ENCODE results near the gene PTOV1. TPM values are rescaled to one million over a fixed set of nuclear protein-coding genes. Genes with fewer than 3 reads are reported as not detected.
A peak's percentile ranks its signal among the peaks of the same experiment; 100 is the strongest.

PTOV1 gene
- total RNA-seq, 1 donor from 2014 or later = 107 TPM

- H3K9me3 Mint-ChIP-seq = no peaks in the 10 kb centered on the region
- no peak for ATAC-seq (ENCODE audit: low read depth)
- intact Hi-C loops (cut with micrococcal nuclease) = loop anchor here (5.0 to 10.0 kb wide), 4 partner anchors 283 to 880 kb away; partner anchors contain the start of genes ALDH16A1, C19orf73, GYS1 and LIN7B
- ChIA-PET POLR2A (interaction anchor here (0.5 to 4.5 kb wide), 9 partner anchors 7 to 334 kb away, joined by 3 to 73 read pairs (median 17); partner anchors contain the start of genes AP2A1, ATF5, FUZ and IL4I1), CTCF (interaction anchor here (1.0 kb wide), 1 partner anchor 20 kb away, joined by 4 read pairs; no protein-coding TSS in a partner anchor)
- no peak for TF ChIP-seq CTCF (IDR thresholded peaks at IDR 0.05)
- no peak for DNase-seq
- H3K27ac Mint-ChIP-seq = no peak overlapping the region
- H3K27me3 Mint-ChIP-seq = no peaks in the 10 kb centered on the region
- no peak overlapping the region for H3K4me3 Mint-ChIP-seq
- H3K4me1 Mint-ChIP-seq = peaks cover 36% of the 10 kb centered on the region
- peaks cover 22% of the 10 kb centered on the region for H3K36me3 Mint-ChIP-seq (ENCODE audit: low read depth)
Observed at GRCh38 chr19:49875177-49875576, 24.2 kb downstream of the PTOV1 start.

GRCh38 chr19:49875857-49876421 is 25.0 kb downstream of the PTOV1 start:
- peaks cover 29% of the 10 kb centered on the region for H3K36me3 Mint-ChIP-seq (ENCODE audit: low read depth)
- H3K27ac Mint-ChIP-seq = no peak overlapping the region
- intact Hi-C loops (cut with micrococcal nuclease) = loop anchor here (1.0 to 10.0 kb wide), 10 partner anchors 26 to 1237 kb away; partner anchors contain the start of genes ALDH16A1, C19orf73, GYS1 and JOSD2
- CTCF ChIA-PET = interaction anchor here (1.0 to 1.7 kb wide), 3 partner anchors 17 to 63 kb away, joined by 3 to 4 read pairs (median 4); partner anchors contain the start of gene FUZ
- POLR2A ChIA-PET = interaction anchor here (0.6 to 4.5 kb wide), 20 partner anchors 8 to 380 kb away, joined by 3 to 73 read pairs (median 14); partner anchors contain the start of genes AP2A1, ATF5, FUZ and IL4I1
- peak; percentile 64 for DNase-seq
- peaks cover 29% of the 10 kb centered on the region for H3K4me1 Mint-ChIP-seq
- ATAC-seq (ENCODE audit: low read depth) = no peak
- H3K9me3 Mint-ChIP-seq = no peaks in the 10 kb centered on the region
- no peaks in the 10 kb centered on the region for H3K27me3 Mint-ChIP-seq
- TF ChIP-seq CTCF (IDR thresholded peaks at IDR 0.05) = no peak
- no peak overlapping the region for H3K4me3 Mint-ChIP-seq

- no peak overlapping the region for H3K4me3 Mint-ChIP-seq
- H3K9me3 Mint-ChIP-seq = no peaks in the 10 kb centered on the region
- H3K27me3 Mint-ChIP-seq = no peaks in the 10 kb centered on the region
- peaks cover 34% of the 10 kb centered on the region for H3K36me3 Mint-ChIP-seq (ENCODE audit: low read depth)
- ATAC-seq (ENCODE audit: low read depth) (peak; percentile 61), DNase-seq (peak; percentile 96)
- intact Hi-C loops (cut with micrococcal nuclease) = loop anchor here (1.0 to 10.0 kb wide), 22 partner anchors 7 to 1238 kb away; partner anchors contain the start of genes ALDH16A1, ATF5, C19orf73 and FUZ
- no peak overlapping the region for H3K27ac Mint-ChIP-seq
- ChIA-PET POLR2A (interaction anchor here (0.5 to 4.5 kb wide), 35 partner anchors 9 to 541 kb away, joined by 3 to 73 read pairs (median 7); partner anchors contain the start of genes AP2A1, ATF5, CD37 and FUZ), CTCF (interaction anchor here (1.3 to 1.7 kb wide), 2 partner anchors 16 to 63 kb away, joined by 3 to 4 read pairs; partner anchors contain the start of gene FUZ)
- H3K4me1 Mint-ChIP-seq = peaks cover 29% of the 10 kb centered on the region
- no peak for TF ChIP-seq CTCF (IDR thresholded peaks at IDR 0.05)
Observed at GRCh38 chr19:49876422-49877019, 25.6 kb downstream of the PTOV1 start.

GRCh38 chr19:49877020-49877878 is 26.3 kb downstream of the PTOV1 start, which contains the start of the genes AKT1S1 and TBC1D17:
TSS of gene AKT1S1 (minus strand) at chr19:49877355. CDS start at chr19:49873295, 4,060 bp downstream.
TSS of gene TBC1D17 (plus strand) at chr19:49877702. CDS start at chr19:49877724, 22 bp downstream.
- H3K9me3 Mint-ChIP-seq = no peaks in the 10 kb centered on the region
- ATAC-seq (ENCODE audit: low read depth) (peak; percentile 68), DNase-seq (peak; percentile 94)
- ChIA-PET CTCF (interaction anchor here (1.3 to 1.7 kb wide), 2 partner anchors 15 to 64 kb away, joined by 3 to 4 read pairs; partner anchors contain the start of gene FUZ), POLR2A (interaction anchor here (0.5 to 4.5 kb wide), 36 partner anchors 9 to 542 kb away, joined by 3 to 73 read pairs (median 7); partner anchors contain the start of genes AP2A1, ATF5, CD37 and FUZ)
- intact Hi-C loops (cut with micrococcal nuclease) = loop anchor here (1.0 to 10.0 kb wide), 21 partner anchors 8 to 1238 kb away; partner anchors contain the start of genes ALDH16A1, ATF5, C19orf73 and FUZ
- peaks cover 35% of the 10 kb centered on the region for H3K36me3 Mint-ChIP-seq (ENCODE audit: low read depth)
- TF ChIP-seq CTCF (IDR thresholded peaks at IDR 0.05) = no peak
- no peak within 1 kb of the TSS for H3K4me3 Mint-ChIP-seq
- peaks cover 25% of the 10 kb centered on the region for H3K4me1 Mint-ChIP-seq
- no peak within 1 kb of the TSS for H3K27ac Mint-ChIP-seq
- H3K27me3 Mint-ChIP-seq = no peaks in the 10 kb centered on the region

Data from activated B cell treated with CpG ODN at 0.5 μM for 24 hours (primary cell).